Activated naive CD8-positive, alpha-beta T cell treated with anti-CD3 and anti-CD28 coated beads, Interleukin-2, amount 50 U/mL, for 16 hours (primary cell): ENCODE measurements around the gene TATDN2.

Experiments
- DNase-seq: peaks from one replicate; pipeline ENCODE4 v3.0.0-alpha.2; 2020; ENCODE audit warnings: low read depth, low spot score

TATDN2 gene

GRCh38 chr3:10317311-10317960 lies 69.2 kb downstream of the TATDN2 start:
- no peak for DNase-seq

- no peak for DNase-seq
Observed at GRCh38 chr3:10317961-10318350, 69.7 kb downstream of the TATDN2 start.

GRCh38 chr3:10319251-10319650 lies 71.0 kb downstream of the TATDN2 start:
- DNase-seq = no peak

GRCh38 chr3:10319804-10320203 lies 71.5 kb downstream of the TATDN2 start:
- no peak for DNase-seq

GRCh38 chr3:10320320-10320677 lies 72.0 kb downstream of the TATDN2 start:
- DNase-seq = no peak

- no peak for DNase-seq
Observed at GRCh38 chr3:10321630-10322351, 73.5 kb downstream of the TATDN2 start.

GRCh38 chr3:10322352-10322710 lies 74.1 kb downstream of the TATDN2 start:
- DNase-seq = no peak

- no peak for DNase-seq
Observed at GRCh38 chr3:10327592-10327991, 79.3 kb downstream of the TATDN2 start.

- DNase-seq = no peak
Observed at GRCh38 chr3:10328460-10329071, 80.3 kb downstream of the TATDN2 start.

GRCh38 chr3:10329495-10330015 lies 81.3 kb downstream of the TATDN2 start:
- no peak for DNase-seq

GRCh38 chr3:10330319-10330718 lies 82.1 kb downstream of the TATDN2 start:
- no peak for DNase-seq
